Skeletal muscle tissue (tissue), 4 donors: ENCODE results near the gene NFATC2. TPM values are rescaled to one million over a fixed set of nuclear protein-coding genes. Genes with fewer than 3 reads are reported as not detected.

Source experiments
- H3K27ac ChIP-seq: one replicate; pipeline ENCODE4 v1.7.0; 2013; ENCODE audit warnings: mild to moderate bottlenecking, low read depth, low read length, inconsistent platforms
- H3K27me3 ChIP-seq, 3 donors: one replicate each; pipeline ENCODE4 v1.7.0; 2013; ENCODE audit warnings: low read length in 3 of 3; ENCODE audit not compliant: control insufficient read depth in 3 of 3, insufficient read depth in 3 of 3
- H3K36me3 ChIP-seq, 3 donors: one replicate each; pipeline ENCODE4 v1.7.0; 2013; ENCODE audit warnings: low read length in 3 of 3; ENCODE audit not compliant: control insufficient read depth in 3 of 3, insufficient read depth in 3 of 3
- H3K4me1 ChIP-seq, 3 donors: one replicate each; pipeline ENCODE4 v1.7.0; 2013; ENCODE audit warnings: low read length in 3 of 3, mild to moderate bottlenecking in 3 of 3; ENCODE audit not compliant: control insufficient read depth in 3 of 3, insufficient read depth in 3 of 3
- H3K4me3 ChIP-seq, 3 donors: one replicate each; pipeline ENCODE4 v1.7.0; 2013; ENCODE audit warnings: low read length in 3 of 3
- H3K9ac ChIP-seq, 3 donors: one replicate each; pipeline ENCODE4 v1.7.0; 2013; ENCODE audit warnings: low read length in 3 of 3, mild to moderate bottlenecking in 3 of 3, moderate library complexity in 2 of 3, low read depth in 1 of 3
- H3K9me3 ChIP-seq, 3 donors: one replicate each; pipeline ENCODE4 v1.7.0; 2013; ENCODE audit warnings: low read length in 3 of 3; ENCODE audit not compliant: control insufficient read depth in 3 of 3
- total RNA-seq: library from RNA; depleted of rRNA; stranded (reverse); fragments of >200 nt; gene quantifications from one replicate; pipeline ENCODE4 v1.2.3, GENCODE V29; 2014
- donor health status: Osteomylitis.

The NFATC2 gene
- total RNA-seq, 1 donor from 2014 or later = 3.1 TPM

DNA sequence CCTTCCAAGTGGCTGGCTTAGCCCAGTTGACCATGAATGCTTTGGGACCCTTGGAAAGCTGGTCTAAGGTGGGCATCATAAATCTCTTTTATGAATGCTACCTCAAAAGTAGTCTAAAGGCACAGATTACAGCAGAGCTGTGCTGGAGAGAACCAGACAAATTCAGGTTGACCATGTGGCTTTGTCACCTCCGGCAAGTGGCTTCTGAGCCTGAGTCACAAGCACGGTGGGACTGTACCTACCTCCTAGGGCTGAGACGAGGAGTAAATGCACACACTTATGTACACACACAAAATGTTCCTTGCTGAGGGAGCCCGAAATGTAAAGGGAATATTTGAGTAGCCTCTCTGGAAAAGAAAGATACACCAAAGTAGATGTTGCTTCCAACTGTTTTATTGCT lies 155.9 kb downstream of the NFATC2 start:
- H3K9me3 ChIP-seq = no peaks in the 10 kb centered on the region
- no peak overlapping the region for H3K27ac ChIP-seq
- H3K4me3 ChIP-seq = no peak overlapping the region
- peaks cover 0 to 5% (median 0%) of the 10 kb centered on the region in 3 donors for H3K36me3 ChIP-seq
- H3K27me3 ChIP-seq = no peaks in the 10 kb centered on the region
- H3K4me1 ChIP-seq = peaks cover 25 to 34% (median 29%) of the 10 kb centered on the region in 3 donors
- no peak overlapping the region for H3K9ac ChIP-seq

DNA sequence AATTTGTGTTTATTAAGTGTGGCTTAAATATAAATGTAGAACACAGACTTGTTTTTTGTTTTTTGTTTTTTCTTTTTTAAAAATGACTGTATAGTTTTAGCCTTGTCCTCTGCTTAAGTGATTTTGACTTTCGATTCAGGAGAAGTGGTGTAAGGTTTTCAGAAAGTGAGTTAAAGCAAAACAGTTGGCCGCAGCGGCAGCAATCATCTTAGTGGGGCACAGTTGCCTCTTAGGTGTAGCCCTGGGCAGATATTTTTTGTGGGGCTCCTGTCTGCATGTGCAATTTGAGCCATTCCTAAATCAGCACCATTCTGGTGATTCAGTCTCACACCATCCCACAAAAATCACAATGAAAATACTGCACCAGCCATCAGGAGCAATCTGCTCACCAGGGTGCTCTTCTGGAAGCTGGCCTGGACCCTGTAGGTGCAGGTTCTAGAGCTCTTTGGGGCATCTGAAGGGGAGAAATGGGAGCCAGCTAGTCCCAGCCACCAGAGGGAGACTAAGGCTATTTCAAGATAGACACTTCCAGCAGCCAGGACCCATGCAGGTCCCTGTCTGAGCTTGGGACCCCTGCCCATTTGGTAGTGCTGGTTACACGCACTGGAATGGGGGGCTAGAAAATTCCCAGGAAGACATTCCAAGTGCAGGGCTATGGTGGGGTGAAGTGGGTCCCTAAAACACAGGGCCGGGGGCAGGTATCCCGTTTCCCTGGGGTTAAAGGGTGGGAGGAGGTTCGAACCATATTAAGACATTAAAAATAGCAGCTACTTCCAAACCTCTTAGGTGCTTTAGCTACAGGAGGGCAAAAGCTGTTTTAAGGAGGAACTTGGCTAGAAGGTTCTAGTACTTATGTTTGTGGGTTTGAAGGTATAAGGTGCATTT lies 156.6 kb downstream of the NFATC2 start:
- H3K9ac ChIP-seq = no peak overlapping the region
- H3K4me3 ChIP-seq = no peak overlapping the region
- no peak overlapping the region for H3K27ac ChIP-seq
- no peaks in the 10 kb centered on the region for H3K27me3 ChIP-seq
- H3K9me3 ChIP-seq = no peaks in the 10 kb centered on the region
- peaks cover 22 to 30% (median 26%) of the 10 kb centered on the region in 3 donors for H3K4me1 ChIP-seq
- peaks cover 0 to 5% (median 0%) of the 10 kb centered on the region in 3 donors for H3K36me3 ChIP-seq

DNA sequence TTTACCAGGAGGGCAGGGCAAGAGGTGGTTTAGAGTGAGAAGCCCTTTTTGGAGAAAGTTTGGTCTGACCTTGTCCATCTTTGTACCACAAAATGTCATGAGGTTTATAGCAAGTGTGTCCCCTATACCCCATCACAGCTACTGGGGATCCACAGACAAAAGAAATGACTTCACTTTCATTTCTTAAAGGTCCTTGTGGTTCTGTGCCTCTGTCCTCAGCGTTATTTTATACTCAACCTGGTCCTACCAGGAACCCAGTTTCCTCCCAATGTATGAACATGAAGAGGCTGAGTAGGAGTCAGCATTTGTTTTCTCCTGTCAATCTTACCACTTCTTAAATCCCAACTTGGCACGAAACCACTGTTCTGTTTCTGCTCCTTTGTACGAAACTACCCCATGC lies 157.6 kb downstream of the NFATC2 start:
- no peak overlapping the region for H3K4me3 ChIP-seq
- H3K36me3 ChIP-seq = peaks cover 0 to 2% (median 0%) of the 10 kb centered on the region in 3 donors
- no peaks in the 10 kb centered on the region for H3K27me3 ChIP-seq
- no peak overlapping the region for H3K9ac ChIP-seq
- peaks cover 14 to 20% (median 16%) of the 10 kb centered on the region in 3 donors for H3K4me1 ChIP-seq
- no peaks in the 10 kb centered on the region for H3K9me3 ChIP-seq
- no peak overlapping the region for H3K27ac ChIP-seq

DNA sequence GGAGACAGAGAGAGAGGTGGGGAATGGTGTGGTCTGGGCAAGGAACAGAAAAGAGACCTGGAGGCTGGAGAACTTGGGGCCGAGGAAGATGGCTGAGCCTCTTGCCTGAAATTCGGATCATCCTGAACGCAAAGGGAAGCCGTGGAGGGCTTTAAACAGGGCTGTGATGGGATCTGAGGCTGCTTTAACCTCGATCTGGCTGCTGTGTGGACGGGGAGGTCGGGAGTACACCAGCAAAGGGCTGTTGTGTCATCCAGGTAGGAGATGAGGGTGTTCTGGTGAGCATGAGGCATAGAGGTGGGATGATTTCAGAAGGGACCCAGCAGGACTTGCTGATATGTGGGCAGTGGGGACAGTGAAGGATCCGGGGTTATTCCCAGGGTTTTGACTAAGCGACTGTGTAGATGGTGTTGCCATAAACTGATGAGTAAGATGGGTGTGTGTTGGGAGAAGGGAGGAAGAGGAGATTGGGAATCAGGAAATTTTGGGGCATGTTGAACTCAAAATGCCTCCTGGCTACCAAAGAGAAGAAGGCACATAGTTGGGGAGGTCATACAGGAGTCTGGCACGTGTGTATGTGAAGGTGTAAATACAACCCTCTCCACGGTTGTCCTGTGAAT lies 158.5 kb downstream of the NFATC2 start:
- Histone ChIP-seq H3K4me1 (peaks cover 10 to 15% (median 11%) of the 10 kb centered on the region in 3 donors), H3K9ac (no peak overlapping the region), H3K27ac (no peak overlapping the region), H3K4me3 (no peak overlapping the region), H3K27me3 (no peaks in the 10 kb centered on the region), H3K9me3 (no peaks in the 10 kb centered on the region), H3K36me3 (no peaks in the 10 kb centered on the region)

DNA sequence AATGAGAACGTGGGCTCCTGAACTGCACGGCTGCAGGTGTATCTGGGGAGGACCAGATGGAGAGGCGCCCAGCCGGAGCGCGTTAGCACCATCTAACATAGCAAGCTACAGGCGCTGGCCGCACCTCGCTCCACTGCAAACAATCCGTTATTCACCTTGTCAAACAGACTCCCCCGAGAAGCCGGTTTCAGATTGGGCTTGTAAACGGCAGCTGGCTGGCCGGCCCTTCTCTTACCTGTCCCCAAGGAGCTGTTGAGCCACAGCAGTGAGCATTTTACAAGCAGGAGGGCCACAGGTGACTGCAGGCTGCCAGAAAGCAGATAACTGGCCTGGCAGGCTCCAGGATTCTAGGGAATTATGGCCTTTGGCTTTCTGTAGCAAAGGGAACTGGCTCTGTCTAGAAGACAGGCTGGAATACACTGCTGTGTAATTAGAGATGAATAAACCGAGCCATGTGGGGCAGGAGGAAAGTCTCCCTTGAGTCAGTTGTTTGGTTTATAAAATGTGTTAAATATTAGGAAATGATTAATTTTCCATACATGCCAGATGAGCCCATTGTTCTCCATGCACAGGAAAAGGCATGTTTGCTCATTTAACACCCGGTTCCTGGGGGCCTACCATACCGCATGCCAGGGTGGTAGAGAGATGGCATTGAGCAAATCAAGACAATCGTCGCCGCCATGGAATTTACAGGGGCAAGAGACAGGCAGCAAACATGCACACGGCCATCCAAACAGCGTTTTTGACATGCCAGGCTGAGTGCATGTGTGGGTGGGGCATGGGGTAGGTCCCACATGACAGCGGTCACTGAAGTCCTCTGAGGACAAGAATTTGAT lies 159.3 kb downstream of the NFATC2 start:
- Histone ChIP-seq H3K36me3 (no peaks in the 10 kb centered on the region), H3K4me3 (no peak overlapping the region), H3K27me3 (no peaks in the 10 kb centered on the region), H3K9ac (peak overlapping the region in 2 of 3 donors; percentile 33 to 40), H3K27ac (no peak overlapping the region), H3K4me1 (peaks cover 10 to 15% (median 11%) of the 10 kb centered on the region in 3 donors), H3K9me3 (no peaks in the 10 kb centered on the region)

DNA sequence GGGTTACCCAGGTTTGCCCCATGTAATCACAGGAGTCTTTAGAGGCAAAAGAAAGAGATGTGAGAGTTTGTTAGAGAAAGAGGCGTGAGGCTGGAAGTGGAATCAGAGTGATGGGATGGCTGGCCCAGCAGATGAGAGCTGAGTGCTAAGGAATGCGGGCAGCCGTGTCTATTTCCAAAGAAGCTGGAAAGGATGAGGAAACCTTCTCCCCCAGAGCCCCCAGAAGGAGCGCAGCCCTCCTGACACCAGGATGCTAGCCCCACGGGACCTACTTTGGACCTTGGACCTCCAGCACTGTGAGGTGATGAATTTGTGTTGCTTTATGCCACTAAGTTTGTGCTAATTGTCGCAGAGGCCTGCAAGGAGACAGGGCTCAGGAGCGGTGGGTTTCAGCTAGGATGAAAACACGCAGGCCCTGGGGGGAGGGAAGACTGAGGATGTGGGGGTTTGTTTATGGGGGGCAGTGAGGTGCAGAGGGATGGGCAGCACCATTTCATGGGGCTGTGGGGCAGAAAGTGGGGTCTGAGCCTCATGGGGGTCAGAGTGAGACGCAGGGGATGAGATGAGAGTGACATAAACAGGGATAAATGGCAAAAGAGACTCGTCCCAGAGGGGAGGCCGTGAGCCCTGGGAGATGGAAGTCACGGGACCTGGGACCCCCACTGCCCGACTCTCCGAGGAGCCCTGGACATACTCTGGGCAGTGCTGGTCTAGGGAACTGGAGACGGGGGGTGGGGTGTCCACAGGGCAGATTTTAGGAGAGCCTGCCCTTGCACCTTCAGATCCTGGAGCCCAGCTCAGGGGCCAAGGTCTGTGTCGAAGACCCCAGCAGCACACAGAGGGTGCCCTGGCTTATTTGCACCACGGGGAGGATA lies 160.2 kb downstream of the NFATC2 start:
- Histone ChIP-seq H3K36me3 (no peaks in the 10 kb centered on the region), H3K4me1 (peaks cover 10 to 15% (median 11%) of the 10 kb centered on the region in 3 donors), H3K27ac (no peak overlapping the region), H3K27me3 (no peaks in the 10 kb centered on the region), H3K9ac (peak overlapping the region in 1 of 3 donors; percentile 33), H3K9me3 (no peaks in the 10 kb centered on the region), H3K4me3 (no peak overlapping the region)

DNA sequence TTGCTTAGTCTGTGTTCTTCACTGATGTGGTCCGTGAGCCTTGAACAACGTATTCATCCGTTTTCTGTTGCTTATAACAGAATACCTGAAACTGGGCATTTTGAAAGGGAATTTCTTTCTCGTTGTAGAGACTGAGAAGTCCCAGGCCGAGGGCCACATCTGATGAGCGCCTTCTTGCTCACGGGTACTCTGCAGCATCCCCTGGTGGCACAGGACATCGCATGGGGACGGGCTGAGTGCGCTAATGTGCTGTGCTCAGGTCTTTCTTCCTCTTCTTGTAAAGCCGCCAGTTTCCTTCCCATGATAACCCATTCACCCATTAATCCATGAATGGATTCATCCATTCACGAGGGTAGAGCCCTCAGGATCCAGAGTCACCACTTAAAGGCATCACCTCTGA lies 161.0 kb downstream of the NFATC2 start:
- H3K9me3 ChIP-seq = no peaks in the 10 kb centered on the region

DNA sequence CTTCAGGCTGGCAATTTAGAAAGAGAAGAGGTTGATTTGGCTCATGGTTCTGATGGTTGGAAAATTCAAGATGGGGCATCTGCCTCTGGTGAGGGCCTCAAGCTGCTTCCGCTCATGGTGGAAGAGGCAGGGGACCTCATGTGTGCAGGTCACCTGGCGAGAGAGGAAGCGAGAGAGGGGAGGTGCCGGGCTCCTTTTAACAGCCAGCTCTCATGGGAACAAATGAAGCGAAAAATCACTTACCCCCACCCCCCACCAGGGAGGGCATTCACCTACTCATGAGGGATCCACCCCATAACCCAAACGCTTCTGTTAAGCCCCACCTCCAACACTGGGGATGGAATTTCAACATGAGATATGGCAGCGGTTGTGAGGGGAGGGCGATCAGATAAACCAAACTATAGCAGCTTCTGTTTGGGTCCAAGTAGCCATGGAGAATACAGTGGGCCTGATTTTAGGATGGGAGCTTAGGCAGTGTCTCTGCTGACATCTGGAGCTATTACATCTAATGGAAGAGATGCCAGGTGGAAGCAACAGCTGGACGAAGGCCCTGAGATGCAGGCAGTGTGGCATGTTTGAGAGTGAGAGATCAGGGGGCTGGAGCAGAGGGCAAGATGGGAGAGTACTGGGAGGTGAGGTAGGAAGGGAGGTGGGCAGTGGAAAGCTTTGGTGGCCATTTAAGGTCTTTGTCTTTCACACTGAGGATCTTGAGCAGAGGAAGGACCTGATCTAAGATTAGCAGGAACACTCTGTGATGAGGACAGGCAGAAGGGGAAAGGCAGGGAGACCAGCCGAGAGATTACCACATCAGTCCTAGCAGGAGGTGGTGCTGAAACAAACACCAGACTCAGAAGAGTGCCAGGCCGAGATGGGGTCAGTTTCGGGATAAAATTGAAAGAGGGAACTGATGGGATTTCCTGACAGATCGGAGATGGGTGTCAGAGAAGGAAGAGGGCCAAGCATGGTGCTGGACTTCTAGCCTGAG lies 161.8 kb downstream of the NFATC2 start:
- no peaks in the 10 kb centered on the region for H3K27me3 ChIP-seq
- H3K9ac ChIP-seq = no peak overlapping the region
- H3K36me3 ChIP-seq = no peaks in the 10 kb centered on the region
- H3K4me3 ChIP-seq = no peak overlapping the region
- no peak overlapping the region for H3K27ac ChIP-seq
- peaks cover 10 to 15% (median 11%) of the 10 kb centered on the region in 3 donors for H3K4me1 ChIP-seq
- no peaks in the 10 kb centered on the region for H3K9me3 ChIP-seq

More for the DNA sequence above, 161.0 kb downstream of the NFATC2 start:
- Histone ChIP-seq H3K4me3 (no peak overlapping the region), H3K9ac (no peak overlapping the region), H3K4me1 (peaks cover 10 to 15% (median 11%) of the 10 kb centered on the region in 3 donors), H3K36me3 (no peaks in the 10 kb centered on the region), H3K27ac (no peak overlapping the region), H3K27me3 (no peaks in the 10 kb centered on the region)
